ENCODE data around the gene MSANTD1.

The MSANTD1 gene

GRCh38 chr4:3254302-3255131, 5.6 kb downstream of the MSANTD1 start:
- Histone ChIP-seq H3K4me1 (ENCODE audit: control insufficient read depth in 1 of 2, insufficient read depth in 1 of 2, low read depth in 1 of 2, low read length in 1 of 2) (no peaks in the 10 kb centered on the region), H3K9me3 (no peaks in the 10 kb centered on the region), H3K27ac (no peak overlapping the region), H3K4me3 (ENCODE audit: low read depth in 1 of 2, low read length in 1 of 2) (no peak overlapping the region), H3K27me3 (no peaks in the 10 kb centered on the region), H3K36me3 (no peaks in the 10 kb centered on the region)
- TF ChIP-seq CTCF (IDR thresholded peaks at IDR 0.05) = no peak

GRCh38 chr4:3255611-3256186, 6.7 kb downstream of the MSANTD1 start:
- no peak for TF ChIP-seq CTCF (IDR thresholded peaks at IDR 0.05)
- H3K9me3 ChIP-seq = no peaks in the 10 kb centered on the region
- H3K4me3 ChIP-seq (ENCODE audit: low read depth in 1 of 2, low read length in 1 of 2) = no peak overlapping the region
- no peak overlapping the region for H3K27ac ChIP-seq
- H3K4me1 ChIP-seq (ENCODE audit: control insufficient read depth in 1 of 2, insufficient read depth in 1 of 2, low read depth in 1 of 2, low read length in 1 of 2) = no peaks in the 10 kb centered on the region
- no peaks in the 10 kb centered on the region for H3K36me3 ChIP-seq
- no peaks in the 10 kb centered on the region for H3K27me3 ChIP-seq

- Histone ChIP-seq H3K4me3 (ENCODE audit: low read depth in 1 of 2, low read length in 1 of 2) (no peak overlapping the region), H3K9me3 (no peaks in the 10 kb centered on the region), H3K4me1 (ENCODE audit: control insufficient read depth in 1 of 2, insufficient read depth in 1 of 2, low read depth in 1 of 2, low read length in 1 of 2) (no peaks in the 10 kb centered on the region), H3K27ac (no peak overlapping the region), H3K36me3 (no peaks in the 10 kb centered on the region), H3K27me3 (no peaks in the 10 kb centered on the region)
- TF ChIP-seq CTCF (IDR thresholded peaks at IDR 0.05) = no peak
These were observed 7.5 kb downstream of the MSANTD1 start for GRCh38 chr4:3256230-3257102.

GRCh38 chr4:3257103-3257555, 8.2 kb downstream of the MSANTD1 start:
- TF ChIP-seq CTCF (IDR thresholded peaks at IDR 0.05) = no peak
- H3K9me3 ChIP-seq = no peaks in the 10 kb centered on the region
- H3K36me3 ChIP-seq = no peaks in the 10 kb centered on the region
- H3K27ac ChIP-seq = no peak overlapping the region
- no peak overlapping the region for H3K4me3 ChIP-seq (ENCODE audit: low read depth in 1 of 2, low read length in 1 of 2)
- H3K27me3 ChIP-seq = no peaks in the 10 kb centered on the region
- H3K4me1 ChIP-seq (ENCODE audit: control insufficient read depth in 1 of 2, insufficient read depth in 1 of 2, low read depth in 1 of 2, low read length in 1 of 2) = no peaks in the 10 kb centered on the region

GRCh38 chr4:3257556-3258482, 8.9 kb downstream of the MSANTD1 start:
- no peak overlapping the region for H3K4me3 ChIP-seq (ENCODE audit: low read depth in 1 of 2, low read length in 1 of 2)
- H3K9me3 ChIP-seq = no peaks in the 10 kb centered on the region
- no peaks in the 10 kb centered on the region for H3K27me3 ChIP-seq
- H3K4me1 ChIP-seq (ENCODE audit: control insufficient read depth in 1 of 2, insufficient read depth in 1 of 2, low read depth in 1 of 2, low read length in 1 of 2) = no peaks in the 10 kb centered on the region
- no peak overlapping the region for H3K27ac ChIP-seq
- no peak for TF ChIP-seq CTCF (IDR thresholded peaks at IDR 0.05)
- H3K36me3 ChIP-seq = no peaks in the 10 kb centered on the region

All from neutrophil (primary cell).